ENCODE data around the gene PRUNE2.

GRCh38 chr9:76906647-76906975 is 697 bp upstream of the PRUNE2 start:
- TF ChIP-seq CTCF (IDR thresholded peaks at IDR 0.05; ENCODE audit: insufficient read depth, low read length, poor library complexity, severe bottlenecking): no peak
- TF ChIP-seq EZH2phosphoT487 (conservative IDR thresholded peaks at IDR 0.05; ENCODE audit: low read length): no peak
